K562 treated with DMSO at 1 percent for 24 hours (cell line): ENCODE results near the gene KCND3. TPM values are rescaled to one million over a fixed set of nuclear protein-coding genes. Genes with fewer than 3 reads are reported as not detected.

Source experiments
- total RNA-seq: library from RNA; unstranded; fragments of 300-600 nt; gene quantifications from 2 replicates; pipeline ENCODE4 v1.2.3, GENCODE V29; 2022; ENCODE audit warnings: low read depth; ENCODE audit not compliant: insufficient read depth

Gene KCND3
- total RNA-seq: not detected in 2 replicates

GRCh38 chr1:111989531-111990025, at the start of gene KCND3:
KCND3 (minus strand) TSS chr1:111989668.

GRCh38 chr1:111755331-111756123, 233.9 kb downstream of the KCND3 start, which contains the start of gene DDX20:
DDX20 (plus strand) TSS chr1:111755901; CDS start chr1:111755925, 24 bp downstream.

GRCh38 chr1:111739194-111739924, 250.1 kb downstream of the KCND3 start, which contains the start of gene INKA2:
INKA2 (minus strand) TSS chr1:111739395; CDS start chr1:111739242, 153 bp downstream.

Other genes with a start within 250 kb of the KCND3 start
- 9.6 and 9.9 TPM in 2 replicates for gene DDX20, start 233.8 kb downstream of the KCND3 start, total RNA-seq